NCI-H187 (cell line): ENCODE results near the gene CLCN6.

Experiments used
- DNase-seq, 2 experiments: peaks; one replicate each; lab custom pipeline; 2025; lab: John Stamatoyannopoulos, UW

The CLCN6 gene

DNA sequence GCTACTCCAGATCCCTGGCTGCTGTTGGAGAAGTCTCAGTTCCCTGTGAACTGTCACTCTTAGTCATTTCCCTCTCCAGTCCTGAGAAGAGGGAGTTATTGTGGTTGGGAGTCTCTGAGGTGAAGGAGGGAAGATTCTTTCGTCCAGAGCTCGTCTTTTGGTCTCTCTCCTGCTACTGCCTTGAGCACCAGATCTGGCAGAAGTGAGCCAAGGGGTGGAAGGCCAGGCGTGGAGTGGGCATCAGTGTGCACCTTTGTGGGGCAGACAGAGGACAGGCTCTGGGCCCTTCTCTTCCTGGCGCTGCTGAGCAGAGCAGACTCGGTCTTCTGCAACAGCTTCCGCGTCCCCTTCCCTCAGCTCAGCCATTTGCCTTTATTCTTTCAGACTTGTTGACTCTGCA lies 19.1 kb downstream of the CLCN6 start:
- DNase-seq: no peak

DNA sequence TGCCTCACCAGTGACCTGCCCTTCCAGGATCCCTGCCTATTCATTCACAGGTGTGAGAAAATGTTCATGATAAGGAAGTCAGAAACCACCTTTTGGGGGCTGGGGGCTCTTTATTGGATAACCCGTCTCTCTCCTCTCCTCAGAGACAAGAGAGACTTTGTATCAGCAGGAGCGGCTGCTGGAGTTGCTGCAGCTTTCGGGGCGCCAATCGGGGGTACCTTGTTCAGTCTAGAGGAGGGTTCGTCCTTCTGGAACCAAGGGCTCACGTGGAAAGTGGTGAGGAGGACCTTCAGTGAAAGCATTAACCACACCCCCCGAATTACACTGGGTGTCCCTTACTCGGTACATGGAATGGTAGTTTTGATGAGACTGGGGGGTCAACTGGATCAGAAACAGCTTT lies 21.0 kb downstream of the CLCN6 start:
- DNase-seq: no peak

DNA sequence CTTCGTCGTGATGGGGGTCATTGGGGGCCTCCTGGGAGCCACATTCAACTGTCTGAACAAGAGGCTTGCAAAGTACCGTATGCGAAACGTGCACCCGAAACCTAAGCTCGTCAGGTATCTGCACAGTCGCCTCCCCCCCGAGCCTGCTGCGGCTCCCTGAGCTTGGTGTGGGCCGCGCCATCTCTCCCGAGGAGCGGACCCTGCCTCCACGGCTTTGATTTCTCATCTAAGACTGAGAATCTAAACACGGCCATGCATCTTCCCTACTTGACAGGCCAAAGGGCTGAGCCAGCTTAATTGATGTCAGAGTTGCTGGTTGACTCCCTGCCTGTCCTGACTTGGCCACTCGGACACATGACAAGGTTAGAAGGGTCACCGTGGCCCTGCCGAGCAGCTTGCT lies 22.5 kb downstream of the CLCN6 start:
- DNase-seq: no peak

DNA sequence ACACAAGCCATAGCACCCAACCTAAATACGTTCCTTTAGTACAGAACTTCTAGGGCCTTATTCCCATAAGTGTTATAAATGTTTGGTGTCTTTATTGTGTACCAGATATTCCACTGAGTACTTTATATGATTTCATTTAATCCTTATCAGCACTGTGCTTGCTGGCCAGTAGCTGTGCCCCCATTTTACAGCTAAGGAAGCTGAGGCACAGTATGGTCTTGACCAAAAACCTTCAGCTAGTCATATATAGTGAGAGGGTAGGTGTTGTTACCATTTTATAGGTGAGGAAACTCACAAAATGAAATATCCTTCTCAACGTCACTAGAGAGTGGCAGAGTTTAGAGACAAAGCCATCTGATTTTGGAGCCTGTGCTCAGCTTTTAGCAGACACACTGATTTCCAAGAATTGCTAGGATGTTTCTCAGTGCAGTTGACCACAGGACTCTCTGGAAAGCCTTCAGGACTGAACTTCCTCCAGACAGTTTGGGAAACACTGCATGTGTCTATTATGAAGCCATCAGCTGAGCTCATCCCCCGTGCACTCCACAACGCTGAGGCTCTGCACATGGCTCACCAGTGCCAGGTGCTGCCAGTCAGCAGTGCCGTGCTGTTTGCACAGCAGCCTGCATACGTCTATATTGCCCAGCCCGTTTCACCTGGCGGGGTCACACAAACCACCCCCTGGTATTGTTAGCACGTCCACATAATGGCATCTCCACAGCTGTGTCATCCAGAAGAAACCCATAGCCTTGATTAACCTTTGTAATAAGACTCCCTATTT lies 26.1 kb downstream of the CLCN6 start:
- DNase-seq: no peak

DNA sequence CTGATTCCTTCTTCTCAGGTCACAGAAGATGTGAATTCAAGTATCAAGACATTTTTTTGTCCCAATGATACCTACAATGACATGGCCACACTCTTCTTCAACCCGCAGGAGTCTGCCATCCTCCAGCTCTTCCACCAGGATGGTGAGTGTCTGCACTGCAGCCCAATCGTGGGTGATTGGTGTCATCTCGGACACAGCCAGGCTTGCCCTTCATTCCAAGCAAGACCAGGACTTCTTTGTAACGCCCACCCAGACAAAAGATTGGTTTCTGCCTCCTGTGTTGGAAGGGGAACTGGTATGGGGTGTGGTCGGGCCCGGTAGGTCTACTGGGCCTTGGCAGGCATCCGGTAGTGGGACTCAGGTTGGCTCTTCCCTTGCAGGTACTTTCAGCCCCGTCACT lies 27.5 kb downstream of the CLCN6 start:
- no peak for DNase-seq

DNA sequence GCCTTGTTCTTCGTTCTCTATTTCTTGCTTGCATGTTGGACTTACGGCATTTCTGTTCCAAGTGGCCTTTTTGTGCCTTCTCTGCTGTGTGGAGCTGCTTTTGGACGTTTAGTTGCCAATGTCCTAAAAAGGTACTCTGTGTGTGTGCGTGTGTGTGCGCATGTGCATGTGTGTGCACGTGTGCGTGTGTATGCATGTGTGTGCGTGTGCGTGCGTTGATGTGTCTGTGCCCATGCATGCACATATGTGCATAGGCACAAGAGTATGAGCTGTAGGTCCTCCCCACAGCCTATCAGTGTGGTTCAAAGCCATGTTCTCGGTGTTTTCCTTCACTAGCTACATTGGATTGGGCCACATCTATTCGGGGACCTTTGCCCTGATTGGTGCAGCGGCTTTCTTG lies 27.9 kb downstream of the CLCN6 start:
- no peak for DNase-seq

DNA sequence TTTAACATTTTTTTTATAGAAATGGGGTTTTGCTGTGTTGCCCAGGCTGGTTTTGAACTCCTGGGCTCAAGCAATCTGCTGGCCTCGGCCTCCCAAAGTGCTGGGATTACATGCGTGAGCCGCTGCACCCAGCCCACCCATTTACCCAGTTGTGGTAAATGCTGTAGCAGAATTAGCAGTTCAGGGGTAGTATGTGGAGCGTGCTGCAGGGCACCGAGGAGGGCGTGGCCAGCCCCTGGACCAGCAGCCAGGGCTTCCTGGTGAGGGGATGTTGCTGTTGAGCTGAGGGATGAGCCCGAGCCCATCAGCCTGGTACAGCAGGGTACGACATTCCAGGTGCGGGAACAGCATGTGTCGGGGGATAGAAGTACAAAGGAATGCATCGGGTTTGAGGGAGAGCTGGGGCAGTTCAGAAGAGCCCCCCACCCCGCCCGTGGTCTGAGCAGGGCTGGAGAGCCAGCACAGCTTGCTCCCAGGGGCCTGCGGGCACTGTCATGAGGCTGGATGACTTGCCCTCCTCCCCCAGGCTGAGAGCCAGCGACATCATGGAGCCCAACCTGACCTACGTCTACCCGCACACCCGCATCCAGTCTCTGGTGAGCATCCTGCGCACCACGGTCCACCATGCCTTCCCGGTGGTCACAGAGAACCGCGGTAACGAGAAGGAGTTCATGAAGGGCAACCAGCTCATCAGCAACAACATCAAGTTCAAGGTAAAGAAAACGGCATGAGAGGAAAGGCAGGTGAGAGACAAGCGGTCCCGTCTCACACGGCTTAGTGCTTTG lies 29.6 kb downstream of the CLCN6 start:
- no peak for DNase-seq

DNA sequence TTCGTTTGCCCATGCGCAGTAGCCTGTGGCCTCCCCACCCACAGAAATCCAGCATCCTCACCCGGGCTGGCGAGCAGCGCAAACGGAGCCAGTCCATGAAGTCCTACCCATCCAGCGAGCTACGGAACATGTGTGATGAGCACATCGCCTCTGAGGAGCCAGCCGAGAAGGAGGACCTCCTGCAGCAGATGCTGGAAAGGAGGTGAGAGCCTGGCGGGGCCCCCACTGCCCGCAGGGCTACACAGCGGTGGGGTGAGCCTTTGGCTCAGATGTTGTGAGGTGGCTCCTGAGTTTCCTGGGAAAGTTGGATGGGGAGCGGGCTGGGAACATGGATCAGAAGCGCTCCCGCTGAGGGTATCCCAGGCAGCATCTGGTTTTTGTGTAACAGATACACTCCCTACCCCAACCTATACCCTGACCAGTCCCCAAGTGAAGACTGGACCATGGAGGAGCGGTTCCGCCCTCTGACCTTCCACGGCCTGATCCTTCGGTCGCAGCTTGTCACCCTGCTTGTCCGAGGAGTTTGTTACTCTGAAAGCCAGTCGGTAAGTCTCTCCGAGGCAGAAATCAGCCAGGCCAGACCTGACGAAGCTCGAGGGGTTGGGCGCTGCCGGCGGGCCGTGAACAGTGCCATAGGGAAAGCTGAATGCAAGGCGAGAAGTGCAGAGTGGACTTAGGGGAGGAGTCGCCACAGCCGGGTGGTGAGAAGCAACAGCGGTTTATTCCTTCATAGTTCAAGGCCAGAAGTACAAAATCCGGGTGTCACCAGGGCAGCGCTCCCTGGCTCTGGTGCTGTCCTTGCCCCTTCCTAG lies 31.2 kb downstream of the CLCN6 start:
- DNase-seq: no peak

DNA sequence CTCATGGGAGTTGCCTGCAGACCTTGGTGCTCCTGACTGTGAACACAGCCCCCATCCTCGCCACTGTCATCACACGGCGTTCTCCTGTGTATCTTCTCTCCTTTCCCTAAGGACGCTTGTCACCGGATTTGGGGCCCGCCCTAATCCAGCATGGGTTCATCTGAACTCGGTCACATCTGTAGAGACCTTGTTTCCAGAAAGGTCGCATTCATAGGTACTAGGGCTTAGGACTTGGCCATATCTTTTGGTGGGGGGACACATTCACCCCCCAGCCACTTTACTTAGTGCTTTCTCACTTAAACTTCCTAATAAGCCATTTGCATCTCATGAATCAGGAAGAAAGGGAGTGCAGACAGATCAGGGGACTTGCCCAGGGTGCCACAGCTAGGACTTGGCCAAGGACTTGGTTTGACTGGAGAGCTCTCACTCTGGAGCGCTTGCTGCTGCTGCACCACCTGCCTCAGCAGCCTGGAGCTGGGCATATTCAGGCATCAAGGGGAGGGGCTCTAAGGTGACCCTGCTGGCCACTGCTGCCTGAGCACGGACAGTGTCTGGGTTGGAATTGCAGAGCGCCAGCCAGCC lies 31.9 kb downstream of the CLCN6 start:
- DNase-seq: no peak

DNA sequence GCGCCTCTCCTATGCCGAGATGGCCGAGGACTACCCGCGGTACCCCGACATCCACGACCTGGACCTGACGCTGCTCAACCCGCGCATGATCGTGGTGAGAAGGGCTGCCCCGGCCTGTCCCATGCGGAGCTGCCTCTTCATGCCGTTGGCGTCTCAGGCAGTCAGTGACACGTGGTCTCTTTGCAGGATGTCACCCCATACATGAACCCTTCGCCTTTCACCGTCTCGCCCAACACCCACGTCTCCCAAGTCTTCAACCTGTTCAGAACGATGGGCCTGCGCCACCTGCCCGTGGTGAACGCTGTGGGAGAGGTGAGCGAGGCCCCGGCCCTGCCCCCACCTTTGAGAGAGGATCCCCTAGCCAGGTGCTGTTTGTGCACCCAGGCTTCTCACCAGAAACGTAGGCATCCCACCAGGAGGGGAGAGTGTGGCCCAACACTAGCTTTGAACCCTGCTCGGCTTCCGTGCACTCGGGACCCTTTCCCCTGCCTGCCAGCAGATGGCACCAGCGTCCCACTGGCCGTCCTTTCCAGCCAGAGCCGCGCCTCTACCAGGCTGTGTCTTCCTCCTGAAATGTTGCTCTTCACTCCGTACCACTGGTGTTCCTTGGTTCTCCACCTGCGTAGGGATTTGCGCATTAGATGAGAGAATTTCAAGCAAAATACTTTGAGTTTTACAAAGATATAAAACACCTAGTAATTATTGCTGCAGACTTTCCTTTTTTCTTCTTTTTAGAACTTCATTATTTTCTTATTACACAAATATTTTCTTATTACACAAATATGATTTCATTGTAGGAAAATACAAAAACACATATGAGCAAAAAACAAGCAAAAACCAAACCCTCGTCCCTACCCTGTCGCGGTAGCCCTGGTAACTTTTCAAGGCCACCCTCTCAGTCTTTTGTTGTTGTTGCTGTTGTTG lies 32.6 kb downstream of the CLCN6 start:
- peak; percentile 5 to 25 for DNase-seq

DNA sequence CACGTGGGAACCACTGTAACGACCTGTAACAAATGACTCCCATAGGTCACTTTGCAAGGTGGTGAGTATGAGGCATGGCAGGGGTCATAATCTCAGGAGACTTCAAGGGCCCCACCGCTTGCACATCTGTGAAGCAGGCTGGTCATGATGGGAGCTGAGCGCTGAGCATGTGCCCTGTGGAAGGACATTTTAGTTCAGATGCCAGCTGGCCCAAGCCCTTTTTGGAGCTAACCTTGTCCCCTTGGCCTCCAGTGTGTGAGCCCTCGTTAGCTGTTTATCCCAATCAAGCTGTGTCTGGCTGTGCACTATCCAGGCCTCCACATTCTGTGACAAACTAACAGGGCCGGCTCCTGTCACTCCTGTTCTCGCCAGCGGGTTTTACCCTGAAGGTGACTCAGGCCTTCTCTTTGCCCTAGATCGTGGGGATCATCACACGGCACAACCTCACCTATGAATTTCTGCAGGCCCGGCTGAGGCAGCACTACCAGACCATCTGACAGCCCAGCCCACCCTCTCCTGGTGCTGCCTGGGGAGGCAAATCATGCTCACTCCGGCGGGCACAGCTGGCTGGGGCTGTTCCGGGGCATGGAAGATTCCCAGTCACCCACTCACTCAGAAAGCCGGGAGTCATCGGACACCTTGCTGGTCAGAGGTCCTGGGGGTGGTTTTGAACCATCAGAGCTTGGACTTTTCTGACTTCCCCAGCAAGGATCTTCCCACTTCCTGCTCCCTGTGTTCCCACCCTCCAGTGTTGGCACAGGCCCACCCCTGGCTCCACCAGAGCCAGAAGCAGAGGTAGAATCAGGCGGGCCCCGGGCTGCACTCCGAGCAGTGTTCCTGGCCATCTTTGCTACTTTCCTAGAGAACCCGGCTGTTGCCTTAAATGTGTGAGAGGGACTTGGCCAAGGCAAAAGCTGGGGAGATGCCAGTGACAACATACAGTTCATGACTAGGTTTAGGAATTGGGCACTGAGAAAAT lies 34.0 kb downstream of the CLCN6 start:
- DNase-seq: no peak

DNA sequence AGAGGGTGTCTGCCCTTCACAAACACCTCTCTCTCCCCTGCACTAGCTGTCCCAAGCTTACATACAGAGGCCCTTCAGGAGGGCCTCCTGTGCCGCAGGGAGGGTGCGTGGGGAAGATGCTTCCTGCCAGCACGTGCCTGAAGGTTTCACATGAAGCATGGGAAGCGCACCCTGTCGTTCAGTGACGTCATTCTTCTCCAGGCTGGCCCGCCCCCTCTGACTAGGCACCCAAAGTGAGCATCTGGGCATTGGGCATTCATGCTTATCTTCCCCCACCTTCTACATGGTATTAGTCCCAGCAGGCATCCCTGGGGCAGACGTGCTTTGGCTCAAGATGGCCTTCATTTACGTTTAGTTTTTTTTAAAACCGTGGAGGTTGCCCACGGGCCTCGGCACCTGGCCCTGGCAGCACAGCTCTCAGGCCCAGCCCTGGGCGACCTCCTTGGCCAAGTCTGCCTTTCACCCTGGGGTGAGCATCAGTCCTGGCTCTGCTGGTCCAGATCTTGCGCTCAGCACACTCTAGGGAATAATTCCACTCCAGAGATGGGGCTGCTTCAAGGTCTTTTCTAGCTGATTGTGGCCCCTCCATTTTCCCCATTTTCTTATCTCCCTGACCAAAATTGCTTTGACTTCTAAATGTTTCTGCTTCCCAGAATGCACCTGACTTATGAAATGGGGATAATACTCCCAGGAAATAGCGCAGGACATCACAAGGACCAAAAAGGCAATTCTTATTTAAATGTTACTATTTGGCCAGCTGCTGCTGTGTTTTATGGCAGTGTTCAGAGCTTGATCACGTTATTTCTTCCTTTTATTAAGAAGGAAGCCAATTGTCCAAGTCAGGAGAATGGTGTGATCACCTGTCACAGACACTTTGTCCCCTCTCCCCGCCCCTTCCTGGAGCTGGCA lies 35.5 kb downstream of the CLCN6 start:
- DNase-seq: no peak

DNA sequence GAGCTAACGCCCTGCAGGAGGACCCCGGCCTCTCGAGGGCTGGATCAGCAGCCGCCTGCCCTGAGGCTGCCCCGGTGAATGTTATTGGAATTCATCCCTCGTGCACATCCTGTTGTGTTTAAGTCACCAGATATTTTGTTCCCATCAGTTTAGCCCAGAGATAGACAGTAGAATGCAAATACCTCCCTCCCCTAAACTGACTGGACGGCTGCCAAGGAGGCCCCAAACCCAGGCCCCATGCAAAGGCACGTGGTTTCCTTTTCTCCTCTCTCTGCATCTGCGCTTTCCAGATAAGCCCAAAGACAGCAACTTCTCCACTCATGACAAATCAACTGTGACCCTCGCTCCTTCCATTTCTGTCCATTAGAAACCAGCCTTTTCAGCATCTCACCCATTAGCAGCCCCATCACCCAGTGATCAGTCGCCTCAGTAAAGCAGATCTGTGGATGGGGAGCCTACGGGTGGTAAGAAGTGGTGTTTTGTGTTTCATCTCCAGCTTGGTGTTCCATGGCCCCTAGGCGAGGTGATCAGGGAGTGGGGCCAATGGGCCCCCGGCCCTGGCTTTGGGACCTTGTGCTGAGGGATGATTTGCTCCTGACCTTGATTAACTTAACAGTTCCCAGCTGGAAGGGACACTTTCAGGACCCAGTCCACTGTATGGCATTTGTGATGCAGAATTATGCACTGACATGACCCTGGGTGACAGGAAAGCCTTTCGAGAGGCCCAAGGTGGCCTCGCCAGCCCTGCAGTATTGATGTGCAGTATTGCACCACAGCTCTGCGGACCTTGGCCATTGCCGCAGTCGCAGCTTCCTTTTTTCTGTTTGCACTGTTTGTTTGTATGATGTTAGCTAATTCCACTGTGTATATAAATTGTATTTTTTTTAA lies 36.4 kb downstream of the CLCN6 start:
- DNase-seq: no peak

DNA sequence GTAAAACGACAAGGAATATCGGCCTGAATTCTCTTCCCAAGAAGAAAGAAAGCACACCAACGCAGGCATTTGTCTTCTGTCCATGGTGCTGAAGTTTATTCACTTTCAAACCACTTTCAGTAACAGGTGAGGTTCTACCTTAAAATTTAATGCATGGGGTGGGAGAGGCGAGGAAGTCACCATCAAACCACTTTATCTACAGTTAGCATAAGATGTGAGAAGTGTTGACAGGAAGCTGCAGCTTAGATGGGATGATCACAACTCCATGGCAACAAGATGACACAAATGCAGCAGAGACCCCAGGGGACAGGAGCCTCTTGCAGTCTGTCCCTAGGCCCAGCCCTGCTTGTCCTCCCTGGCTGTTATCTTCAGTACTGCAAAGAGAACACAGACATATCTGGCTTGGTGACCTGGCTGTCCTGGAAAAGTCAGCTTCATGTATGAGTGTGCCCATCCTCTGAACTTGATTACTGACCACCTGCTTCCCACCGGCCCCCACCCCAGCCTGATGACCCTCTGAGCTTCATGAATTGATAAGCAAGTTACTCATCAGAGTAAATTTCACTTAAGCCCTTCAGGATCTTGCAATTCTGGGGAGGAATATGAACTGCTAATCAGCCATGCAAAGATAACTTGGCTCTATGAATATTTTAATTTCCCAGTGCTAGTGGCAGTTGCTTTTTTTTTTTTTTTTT lies 39.8 kb downstream of the CLCN6 start:
- DNase-seq: no peak

DNA sequence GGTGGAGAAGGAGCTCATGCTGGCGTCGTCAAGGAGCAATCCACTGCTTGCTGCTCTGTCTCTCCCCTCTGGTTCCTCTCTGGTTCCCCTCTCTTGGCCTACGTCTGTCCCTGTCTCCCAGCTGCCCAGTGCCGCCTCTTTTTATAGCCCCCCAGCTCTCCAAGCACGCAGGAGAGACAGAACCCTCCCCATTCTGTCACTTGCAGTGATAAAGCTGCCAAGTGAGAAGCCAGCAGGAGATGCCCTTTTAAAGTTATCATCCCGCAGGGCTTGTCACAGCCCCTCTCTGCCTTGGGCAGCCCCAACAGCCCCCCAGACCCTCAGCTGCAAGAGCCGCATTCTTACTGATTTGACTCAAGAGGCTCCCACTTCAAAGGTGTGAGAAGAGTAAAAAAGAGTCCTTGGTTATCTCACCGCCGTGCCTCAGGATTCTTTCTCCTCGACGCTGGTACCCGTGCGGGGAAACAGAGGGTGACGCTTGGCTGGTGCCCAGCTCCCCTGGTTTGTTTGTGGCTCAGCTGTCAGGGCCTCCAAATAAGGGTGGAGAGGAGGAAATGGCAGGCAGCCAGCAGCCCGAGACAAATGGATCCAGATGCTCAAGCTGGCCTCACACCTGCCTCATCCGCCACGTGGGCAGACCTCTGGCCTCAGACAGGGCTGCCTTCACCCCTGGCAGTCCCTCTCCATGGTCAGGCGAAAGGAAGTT lies 41.8 kb downstream of the CLCN6 start, which contains the start of gene NPPA:
Gene NPPA, minus strand, starts transcription at position 117 of the 706 bp plus-strand sequence. Its CDS starts 99 bp downstream, at position 18.
- peak; percentile 48 to 71 for DNase-seq

DNA sequence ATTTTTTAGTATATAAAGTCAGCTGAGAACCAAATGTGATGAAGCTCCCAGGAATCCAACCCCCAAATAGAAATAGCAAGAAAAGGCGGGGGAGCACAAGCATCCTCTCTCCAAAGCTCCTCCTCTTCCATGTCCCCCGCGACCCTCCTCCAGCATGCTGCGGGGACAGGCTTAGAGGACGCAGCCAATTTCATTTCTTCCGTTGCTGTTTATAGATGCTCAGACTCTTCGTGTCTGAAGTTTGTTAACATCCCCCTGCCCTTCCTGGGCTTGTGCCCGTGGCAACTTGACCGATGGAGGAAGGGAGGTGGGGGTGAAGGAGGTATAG lies 42.3 kb downstream of the CLCN6 start:
- no peak for DNase-seq

DNA sequence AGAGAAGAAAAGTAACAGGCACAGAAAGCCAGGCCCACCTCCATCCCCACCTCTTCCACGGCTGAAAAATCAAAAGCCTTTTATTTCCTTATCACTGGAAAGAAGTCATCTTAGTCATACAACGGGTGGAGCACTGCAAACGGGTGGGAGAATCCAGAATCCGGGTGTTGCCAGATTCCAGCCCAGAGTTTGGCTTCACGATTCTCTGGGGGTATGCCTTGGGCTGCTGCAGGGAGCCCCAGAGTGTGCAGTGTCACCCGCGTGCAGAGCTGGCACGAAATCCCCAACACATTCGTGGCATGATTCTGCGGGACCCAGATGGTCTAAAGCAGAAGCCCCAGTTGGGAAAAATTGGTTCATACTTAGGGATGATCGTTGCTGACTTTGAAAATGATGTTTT lies 44.2 kb downstream of the CLCN6 start:
- DNase-seq: no peak
